GM12891 (cell line): ENCODE data around the gene ANK3.

Experiments used
- POLR2A ChIP-seq: IDR thresholded peaks from 2 replicates; pipeline ENCODE4 v1.6.1; 2011; ENCODE audit warnings: low read depth, low read length, control low read depth
- POLR2AphosphoS5 ChIP-seq: IDR thresholded peaks from 2 replicates; pipeline ENCODE4 v1.6.1; 2011; ENCODE audit warnings: low read depth, low read length, control low read depth
- TAF1 ChIP-seq: IDR thresholded peaks from 2 replicates; pipeline ENCODE4 v1.6.1; 2011; ENCODE audit warnings: low read depth, low read length, control low read depth

DNA sequence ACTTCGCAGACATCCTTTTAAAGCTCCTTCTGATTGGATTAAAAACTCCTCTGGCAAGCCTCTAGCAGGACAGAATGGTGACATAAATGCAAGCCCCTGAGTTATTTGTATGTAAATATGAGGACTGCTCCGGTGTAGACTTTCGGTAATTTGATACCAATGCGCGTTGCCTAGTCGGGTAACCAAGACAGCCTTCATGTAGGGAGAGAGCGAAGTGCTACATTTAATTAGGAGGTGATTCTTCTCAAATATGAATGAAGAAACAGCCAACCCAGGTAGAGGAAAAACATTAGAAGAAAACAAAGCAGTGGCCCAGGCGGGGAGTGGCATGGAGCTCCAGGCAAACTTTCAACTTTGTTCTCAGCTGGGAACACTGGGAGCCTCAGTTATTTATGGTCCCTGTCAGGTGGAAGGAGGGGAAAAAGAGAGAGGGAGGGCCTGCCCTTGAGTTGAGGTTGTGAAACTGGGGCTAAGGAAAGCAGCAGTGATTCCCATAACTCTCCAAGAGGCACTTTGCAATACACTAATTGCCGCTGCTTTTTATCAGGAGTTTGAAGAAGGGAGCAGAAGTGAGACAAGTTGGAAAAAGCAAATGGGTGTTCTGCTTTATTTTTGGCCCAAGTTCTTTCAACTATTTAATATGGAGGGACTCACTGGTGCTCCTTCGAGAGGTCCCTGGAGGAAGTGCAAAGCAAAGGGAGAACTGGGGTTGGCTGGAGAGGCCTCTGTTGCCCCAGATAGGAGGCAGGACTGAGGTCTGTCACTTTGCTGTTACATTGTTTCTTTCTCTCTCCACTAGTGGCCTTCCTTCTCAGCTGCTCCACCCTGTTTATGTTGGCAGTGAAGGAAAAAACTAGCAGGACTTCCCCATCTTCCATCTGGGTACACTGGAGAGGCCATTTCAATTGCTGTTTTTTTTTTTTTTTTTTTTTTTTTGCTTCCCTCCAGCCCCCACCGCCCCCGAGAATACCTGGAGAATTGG, 248.7 kb downstream of the ANK3 start:
- no peak for TF ChIP-seq TAF1
- TF ChIP-seq POLR2AphosphoS5: no peak
- no peak for TF ChIP-seq POLR2A
